Dermis blood vessel endothelial cell (primary cell): Measurements from ENCODE around the gene CFHR1. TPM values are rescaled to one million over a fixed set of nuclear protein-coding genes. Genes with fewer than 3 reads are reported as not detected.
"Not testable (repeated sequence)": the region's sequence is repeated elsewhere in the genome, so short reads cannot be mapped to it uniquely, and the experiment has no call there.

Experiments
- DNase-seq: peaks from one replicate; pipeline ENCODE4 v3.0.0; 2010
- total RNA-seq: library from RNA; depleted of rRNA; stranded (reverse); fragments of >200 nt; gene quantifications from 2 replicates; pipeline ENCODE4 v1.2.3, GENCODE V29; 2014

Gene CFHR1
- not detected in 2 replicates for total RNA-seq

- not testable (repeated sequence) for DNase-seq
Measured at GRCh38 chr1:196819531-196819930, at the start of gene CFHR1. Gene CFHR1 (plus strand): TSS chr1:196819731. CDS start chr1:196819845, 114 bp downstream.

- not testable (repeated sequence) for DNase-seq
Measured at GRCh38 chr1:196769823-196770222, 49.7 kb upstream of the CFHR1 start.

GRCh38 chr1:196773713-196774112 is 45.8 kb upstream of the CFHR1 start:
- DNase-seq = no peak

- no peak for DNase-seq
Measured at GRCh38 chr1:196774175-196774574, 45.4 kb upstream of the CFHR1 start.

GRCh38 chr1:196774603-196775002 is 44.9 kb upstream of the CFHR1 start, which contains the start of gene CFHR3:
Gene CFHR3 (plus strand): TSS chr1:196774840. CDS start chr1:196774887, 47 bp downstream.
- DNase-seq = no peak

- no peak for DNase-seq
Measured at GRCh38 chr1:196777603-196778002, 41.9 kb upstream of the CFHR1 start.

GRCh38 chr1:196779093-196779492 is 40.4 kb upstream of the CFHR1 start:
- DNase-seq = no peak

GRCh38 chr1:196791252-196791651 is 28.3 kb upstream of the CFHR1 start:
- DNase-seq = not testable (repeated sequence)

- DNase-seq = not testable (repeated sequence)
Measured at GRCh38 chr1:196794103-196794502, 25.4 kb upstream of the CFHR1 start.

GRCh38 chr1:196797891-196798290 is 21.6 kb upstream of the CFHR1 start:
- no peak for DNase-seq

GRCh38 chr1:196801920-196802319 is 17.6 kb upstream of the CFHR1 start:
- DNase-seq = not testable (repeated sequence)

- DNase-seq = no peak
Measured at GRCh38 chr1:196808529-196809235, 10.8 kb upstream of the CFHR1 start.

- DNase-seq = not testable (repeated sequence)
Measured at GRCh38 chr1:196817442-196817841, 2.1 kb upstream of the CFHR1 start.

- peak; percentile 48 for DNase-seq
Measured at GRCh38 chr1:196827860-196828259, 8.3 kb downstream of the CFHR1 start.

GRCh38 chr1:196849613-196850492 is 30.3 kb downstream of the CFHR1 start:
- DNase-seq = not testable (repeated sequence)

- no peak for DNase-seq
Measured at GRCh38 chr1:196856053-196856452, 36.5 kb downstream of the CFHR1 start.

- no peak for DNase-seq
Measured at GRCh38 chr1:196857188-196857587, 37.7 kb downstream of the CFHR1 start.

- DNase-seq = no peak
Measured at GRCh38 chr1:196858811-196859210, 39.3 kb downstream of the CFHR1 start.

- no peak for DNase-seq
Measured at GRCh38 chr1:196860323-196860884, 40.9 kb downstream of the CFHR1 start.

GRCh38 chr1:196861429-196861828 is 41.9 kb downstream of the CFHR1 start:
- DNase-seq = no peak

GRCh38 chr1:196866974-196867373 is 47.4 kb downstream of the CFHR1 start:
- DNase-seq = no peak

- DNase-seq = no peak
Measured at GRCh38 chr1:196873385-196873784, 53.9 kb downstream of the CFHR1 start.

GRCh38 chr1:196875935-196876334 is 56.4 kb downstream of the CFHR1 start:
- DNase-seq = no peak
